Thoracic aorta (tissue), 2 donors: Measurements from ENCODE around the gene CNKSR1. TPM values are rescaled to one million over a fixed set of nuclear protein-coding genes. Genes with fewer than 3 reads are reported as not detected.
A peak's percentile ranks its signal among the peaks of the same experiment; 100 is the strongest.

Experiments used
- ATAC-seq: fragments of 150-250 bp; one replicate; pipeline ENCODE4 v1.8.0; 2017; ENCODE audit warnings: low read depth; ENCODE audit not compliant: insufficient number of reproducible peaks, low FRiP score
- DNase-seq: peaks from one replicate; pipeline ENCODE4 v3.0.0-alpha.2; 2020; ENCODE audit warnings: low spot score
- H3K27ac ChIP-seq, 2 donors: fragments of 200-600 bp; sonication (generic); 1 replicate in 1 of 2; 2 replicates in 1 of 2; pipeline ENCODE4 v1.5.1; 2016; ENCODE audit warnings: mild to moderate bottlenecking in 2 of 2, moderate library complexity in 2 of 2
- H3K27me3 ChIP-seq: fragments of 200-600 bp; sonication (generic); replicated peaks from 2 replicates; pipeline ENCODE4 v1.6.0; 2016; ENCODE audit warnings: mild to moderate bottlenecking; ENCODE audit not compliant: insufficient read depth
- H3K36me3 ChIP-seq: fragments of 200-600 bp; sonication (generic); one replicate; pipeline ENCODE4 v1.5.1; 2016
- H3K4me1 ChIP-seq, 2 donors: fragments of 200-600 bp; sonication (generic); 1 replicate in 1 of 2; 2 replicates in 1 of 2; pipeline versions ENCODE4 v1.5.1 to v1.6.0; 2016; ENCODE audit warnings: low read depth in 2 of 2, mild to moderate bottlenecking in 1 of 2; ENCODE audit not compliant: control insufficient read depth in 1 of 2
- H3K4me3 ChIP-seq: fragments of 200-600 bp; sonication (generic); 2 replicates; pipeline ENCODE4 v1.5.1; 2016; ENCODE audit warnings: mild to moderate bottlenecking
- H3K9me3 ChIP-seq: fragments of 200-600 bp; sonication (generic); 2 replicates; pipeline ENCODE4 v1.5.1; 2016
- total RNA-seq, 2 donors: library from RNA; depleted of rRNA; stranded (reverse); fragments of >200 nt; gene quantifications; one replicate each; pipeline versions ENCODE4 v1.1.0 to v1.2.3, GENCODE V29; 2016
- TF ChIP-seq, protein P1 (sequence below): fragments of 200-600 bp; sonication (generic); IDR thresholded peaks from one replicate; pipeline ENCODE4 v1.5.1; 2019; ENCODE audit warnings: antibody characterized with exemption

The CNKSR1 gene
- total RNA-seq, 2 donors from 2014 or later = 5.8 to 17.5 TPM

DNA sequence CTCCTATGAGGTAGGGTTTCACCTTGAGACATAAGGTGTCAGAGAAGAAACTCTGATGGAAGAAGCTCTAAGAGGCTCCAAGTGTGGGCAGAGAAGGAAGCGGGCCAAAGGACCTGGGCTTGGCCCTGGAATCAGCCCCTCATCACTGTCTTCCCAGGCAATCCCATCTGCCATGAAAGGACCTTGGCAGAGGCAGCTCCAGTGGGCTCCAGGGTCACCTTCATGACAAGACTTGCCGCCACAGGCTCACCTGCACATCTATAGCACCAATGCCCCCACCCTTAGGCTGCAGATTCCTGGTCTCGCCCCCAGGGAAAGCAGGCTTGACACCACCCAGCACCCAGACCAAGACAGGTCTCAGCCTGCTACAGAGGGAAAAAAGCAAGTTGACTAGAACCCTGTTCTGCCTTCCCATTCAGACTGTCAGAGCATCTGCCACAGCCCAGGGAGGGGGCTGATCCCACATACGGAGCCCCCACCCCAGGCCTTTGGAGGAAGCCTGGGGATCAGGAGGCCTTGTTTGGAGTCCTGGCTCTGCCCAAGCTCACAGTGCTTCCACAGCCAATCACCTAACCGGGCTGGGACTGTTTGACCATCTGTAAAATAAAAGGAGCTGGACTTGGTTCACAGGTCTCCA is 18.9 kb upstream of the CNKSR1 start:
- Histone ChIP-seq H3K9me3 (no peaks in the 10 kb centered on the region), H3K27me3 (no peaks in the 10 kb centered on the region), H3K27ac (no peak overlapping the region), H3K36me3 (no peaks in the 10 kb centered on the region), H3K4me3 (no peak overlapping the region), H3K4me1 (peaks cover 0 to 8% of the 10 kb centered on the region in 2 donors)
- DNase-seq = no peak
- TF ChIP-seq, protein P1, sequence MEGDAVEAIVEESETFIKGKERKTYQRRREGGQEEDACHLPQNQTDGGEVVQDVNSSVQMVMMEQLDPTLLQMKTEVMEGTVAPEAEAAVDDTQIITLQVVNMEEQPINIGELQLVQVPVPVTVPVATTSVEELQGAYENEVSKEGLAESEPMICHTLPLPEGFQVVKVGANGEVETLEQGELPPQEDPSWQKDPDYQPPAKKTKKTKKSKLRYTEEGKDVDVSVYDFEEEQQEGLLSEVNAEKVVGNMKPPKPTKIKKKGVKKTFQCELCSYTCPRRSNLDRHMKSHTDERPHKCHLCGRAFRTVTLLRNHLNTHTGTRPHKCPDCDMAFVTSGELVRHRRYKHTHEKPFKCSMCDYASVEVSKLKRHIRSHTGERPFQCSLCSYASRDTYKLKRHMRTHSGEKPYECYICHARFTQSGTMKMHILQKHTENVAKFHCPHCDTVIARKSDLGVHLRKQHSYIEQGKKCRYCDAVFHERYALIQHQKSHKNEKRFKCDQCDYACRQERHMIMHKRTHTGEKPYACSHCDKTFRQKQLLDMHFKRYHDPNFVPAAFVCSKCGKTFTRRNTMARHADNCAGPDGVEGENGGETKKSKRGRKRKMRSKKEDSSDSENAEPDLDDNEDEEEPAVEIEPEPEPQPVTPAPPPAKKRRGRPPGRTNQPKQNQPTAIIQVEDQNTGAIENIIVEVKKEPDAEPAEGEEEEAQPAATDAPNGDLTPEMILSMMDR = no peak
- no peak for ATAC-seq

DNA sequence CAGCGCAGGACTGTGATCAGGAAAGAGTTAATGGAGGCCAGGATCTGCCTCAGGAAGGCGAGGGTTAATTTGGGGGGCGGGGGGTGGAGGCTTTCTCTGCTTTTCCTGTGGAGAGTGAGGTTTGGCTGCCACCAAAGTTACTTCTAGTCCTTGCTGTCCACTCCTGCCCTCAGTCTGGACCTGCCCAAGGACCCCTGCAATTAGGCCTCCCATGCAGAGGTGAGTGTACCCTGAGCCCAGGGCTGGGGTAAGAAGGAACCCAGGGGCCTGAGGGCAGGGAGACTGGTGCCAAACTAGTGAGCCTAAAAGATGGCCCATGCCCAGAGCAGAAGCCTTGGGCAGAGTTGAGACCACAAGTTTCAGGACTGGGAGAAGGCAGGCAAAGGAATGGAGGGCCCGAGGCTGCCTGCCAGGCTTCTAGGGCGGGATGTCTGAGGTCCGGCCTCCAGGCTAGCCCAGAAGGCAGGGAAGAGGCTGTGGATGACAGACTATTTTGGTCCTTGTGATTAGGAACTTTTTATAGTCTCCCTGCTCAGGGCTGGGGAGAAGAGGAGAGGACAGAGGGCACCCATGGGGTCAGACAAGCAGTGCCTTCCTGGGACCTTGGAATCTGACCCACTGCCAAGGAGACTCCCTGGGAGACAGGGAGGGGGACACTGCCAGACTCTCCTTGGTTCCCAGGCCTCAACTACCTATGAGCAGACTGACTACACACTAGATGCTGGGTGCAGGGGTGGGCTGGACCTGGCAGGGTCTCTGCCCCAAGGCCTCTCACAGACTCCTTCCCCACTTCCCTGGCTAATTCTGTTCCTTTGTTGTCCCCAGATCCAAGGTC is 18.2 kb upstream of the CNKSR1 start, which contains the start of gene FAM110D:
FAM110D (plus strand) TSS at position 172 of the 835 bp plus-strand sequence. CDS start 2,213 bp downstream, outside the sequence.
- no peak for DNase-seq
- H3K27me3 ChIP-seq = no peaks in the 10 kb centered on the region
- no peaks in the 10 kb centered on the region for H3K36me3 ChIP-seq
- ATAC-seq = no peak
- H3K27ac ChIP-seq = no peak within 1 kb of the TSS
- no peaks in the 10 kb centered on the region for H3K9me3 ChIP-seq
- TF ChIP-seq, protein P1 = no peak
- peaks cover 0 to 12% of the 10 kb centered on the region in 2 donors for H3K4me1 ChIP-seq
- H3K4me3 ChIP-seq = peak within 1 kb of the TSS; percentile 22

GRCh38 chr1:26159743-26160039 is 17.6 kb upstream of the CNKSR1 start:
- Histone ChIP-seq H3K36me3 (no peaks in the 10 kb centered on the region), H3K4me1 (peaks cover 0 to 12% of the 10 kb centered on the region in 2 donors), H3K27me3 (no peaks in the 10 kb centered on the region), H3K9me3 (no peaks in the 10 kb centered on the region), H3K27ac (no peak overlapping the region), H3K4me3 (peak overlapping the region; percentile 22)
- ATAC-seq (no peak), DNase-seq (no peak)
- TF ChIP-seq, protein P1 = no peak

GRCh38 chr1:26160527-26161414 is 16.5 kb upstream of the CNKSR1 start:
- Histone ChIP-seq H3K27me3 (no peaks in the 10 kb centered on the region), H3K9me3 (no peaks in the 10 kb centered on the region), H3K4me3 (peak overlapping the region; percentile 70), H3K4me1 (peaks cover 0 to 12% of the 10 kb centered on the region in 2 donors), H3K27ac (no peak overlapping the region), H3K36me3 (no peaks in the 10 kb centered on the region)
- no peak for DNase-seq
- TF ChIP-seq, protein P1 = no peak
- no peak for ATAC-seq
